HG03095 (cell line): ENCODE results near the gene ZMIZ1.

ENCODE experiments used
- ATAC-seq: cut with Tn5 transposase; IDR thresholded peaks from one replicate; pipeline ENCODE4 v1.9.1; 2021; ENCODE audit warnings: moderate library complexity; ENCODE audit not compliant: unreplicated experiment

The ZMIZ1 gene

DNA sequence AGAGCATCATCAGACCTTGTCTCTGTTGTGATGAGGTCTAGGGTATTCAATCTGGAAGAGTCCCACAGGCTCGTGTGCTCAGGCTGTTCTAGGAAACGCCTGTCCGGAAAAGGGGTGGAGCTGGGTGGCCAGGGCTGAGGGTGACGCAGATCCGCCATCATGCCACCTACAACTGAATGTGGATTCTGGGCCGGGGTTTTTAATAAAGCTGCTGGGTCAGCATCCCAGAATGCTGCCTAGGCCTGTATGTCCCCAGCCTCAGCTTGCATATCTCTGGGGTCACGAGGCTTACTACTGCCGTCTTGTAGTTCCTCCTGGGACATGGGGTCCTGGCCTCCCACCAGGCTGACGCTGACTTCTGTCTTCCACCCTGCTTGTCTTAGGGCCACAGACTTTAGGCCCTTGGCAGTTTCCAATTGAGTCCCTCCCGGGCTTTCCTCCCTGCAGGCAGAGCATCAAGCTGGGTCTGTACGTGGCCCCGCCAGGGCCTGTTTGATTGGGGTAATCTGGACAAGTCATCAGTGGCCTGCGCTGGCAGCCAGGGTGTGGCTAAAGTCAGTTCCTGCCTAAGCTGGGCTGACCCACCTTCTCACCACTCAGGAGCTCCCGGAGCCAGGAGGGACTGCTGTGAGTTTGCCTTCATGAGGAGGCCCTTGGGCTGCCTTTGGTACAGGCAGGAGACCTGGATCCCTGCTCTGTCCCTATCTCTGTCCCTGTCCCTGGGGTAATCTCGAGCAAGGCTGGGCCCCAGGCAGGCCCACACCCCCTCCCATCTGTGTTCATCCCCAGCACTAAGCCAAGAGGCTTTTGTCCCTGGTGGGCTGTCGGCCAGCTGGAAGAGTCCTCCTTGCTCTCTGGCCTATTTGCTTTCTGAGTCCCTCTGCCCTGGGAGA, 79.9 kb downstream of the ZMIZ1 start:
- no peak for ATAC-seq

- ATAC-seq = no peak
Measured at GRCh38 chr10:79149345-79149661, 80.5 kb downstream of the ZMIZ1 start.

GRCh38 chr10:79149662-79150443, 81.1 kb downstream of the ZMIZ1 start:
- no peak for ATAC-seq

GRCh38 chr10:79150444-79150754, 81.6 kb downstream of the ZMIZ1 start:
- ATAC-seq = no peak

DNA sequence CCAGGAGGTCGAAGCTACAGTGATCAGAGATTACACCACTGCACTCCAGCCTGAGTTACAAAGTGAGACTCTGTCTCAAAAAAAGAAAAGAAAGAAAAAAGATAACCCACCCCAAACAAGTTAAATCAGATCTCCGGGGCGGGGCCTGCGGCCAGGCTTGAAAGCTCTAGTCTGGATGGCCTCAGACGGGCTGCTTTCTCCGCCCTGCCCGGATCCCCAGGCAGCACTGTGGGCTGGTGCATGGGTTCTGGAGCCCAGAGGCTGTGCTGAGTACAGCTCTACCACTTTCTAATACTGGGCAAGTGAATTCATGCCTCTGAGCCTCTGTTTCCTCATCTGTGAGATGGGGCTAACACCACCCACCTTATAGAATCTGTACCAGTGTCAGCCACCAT, 83.7 kb downstream of the ZMIZ1 start:
- ATAC-seq = no peak

DNA sequence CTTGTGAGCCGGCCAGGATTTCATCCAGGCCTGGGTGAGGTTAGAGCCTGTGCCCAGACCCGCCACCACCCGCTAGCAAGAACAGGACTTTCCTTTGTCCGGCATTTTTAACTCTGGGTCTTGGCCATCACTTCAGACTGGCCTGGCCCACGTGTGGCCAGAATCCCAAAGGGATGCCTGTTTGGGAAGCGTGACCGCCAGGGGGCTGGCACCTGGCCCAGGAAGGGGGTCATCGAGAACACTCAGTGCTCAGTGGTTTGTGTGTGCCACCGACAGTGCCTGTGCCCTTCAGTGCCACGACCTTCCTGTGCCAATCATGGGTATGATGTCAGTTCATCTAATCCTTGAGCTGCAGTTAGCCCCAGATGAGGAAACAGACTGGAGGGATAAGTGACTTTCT, 85.0 kb downstream of the ZMIZ1 start:
- ATAC-seq = no peak

DNA sequence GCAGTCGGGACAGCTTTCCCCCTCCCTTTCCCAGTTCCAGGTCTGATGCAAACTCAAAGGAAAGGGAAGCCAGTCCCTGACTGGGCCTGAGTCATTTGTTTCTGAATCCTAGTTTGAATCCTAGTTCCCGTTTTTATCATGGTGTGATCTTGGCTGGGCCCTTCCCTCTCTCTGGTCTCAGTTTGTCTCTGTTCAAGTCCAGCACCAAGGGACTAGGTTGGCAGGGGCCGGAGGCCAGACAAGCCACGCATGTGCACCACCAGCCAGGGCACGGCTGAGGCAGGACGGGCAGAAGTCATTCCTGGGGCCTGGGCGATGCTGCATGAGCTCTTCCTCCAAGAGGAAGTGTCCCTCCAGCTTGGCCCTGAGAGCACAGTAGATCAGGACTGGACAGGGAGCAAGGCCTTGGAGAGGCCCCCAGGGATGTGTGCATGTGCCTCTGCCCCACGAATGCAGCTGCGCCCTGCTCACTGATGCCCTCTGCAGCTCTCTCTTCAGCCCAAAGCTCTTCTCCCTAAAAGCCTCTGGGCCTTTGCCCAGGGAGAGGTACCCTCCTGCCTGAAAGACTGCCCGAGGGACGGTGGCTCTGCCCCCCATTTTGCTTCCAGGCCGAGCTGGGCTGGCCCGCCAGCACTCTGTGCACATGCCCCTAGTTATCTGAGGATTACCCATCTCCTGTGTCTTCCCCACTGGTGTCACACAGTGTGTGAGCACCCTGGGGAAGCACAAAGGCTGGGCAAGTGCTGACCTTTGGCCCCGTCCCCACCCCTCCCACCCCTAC, 86.7 kb downstream of the ZMIZ1 start:
- ATAC-seq = no peak

GRCh38 chr10:79156334-79157274, 87.8 kb downstream of the ZMIZ1 start:
- no peak for ATAC-seq

DNA sequence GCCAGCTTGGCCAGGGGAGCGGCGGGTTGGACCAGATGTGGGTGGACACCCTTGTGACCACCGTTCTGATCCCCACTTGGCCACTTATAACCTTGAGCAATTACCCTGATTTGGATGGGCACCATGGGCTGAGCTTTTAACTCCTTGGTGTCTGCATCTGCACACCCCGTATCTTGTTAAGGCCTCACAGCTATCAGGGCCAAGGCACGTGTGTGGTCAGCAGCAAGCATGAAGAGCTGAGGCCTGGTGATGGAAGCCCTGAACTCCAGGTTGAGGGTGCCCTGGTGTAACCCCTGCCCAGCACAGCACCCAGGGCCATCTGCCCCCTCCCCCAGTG, 89.2 kb downstream of the ZMIZ1 start:
- ATAC-seq = no peak

DNA sequence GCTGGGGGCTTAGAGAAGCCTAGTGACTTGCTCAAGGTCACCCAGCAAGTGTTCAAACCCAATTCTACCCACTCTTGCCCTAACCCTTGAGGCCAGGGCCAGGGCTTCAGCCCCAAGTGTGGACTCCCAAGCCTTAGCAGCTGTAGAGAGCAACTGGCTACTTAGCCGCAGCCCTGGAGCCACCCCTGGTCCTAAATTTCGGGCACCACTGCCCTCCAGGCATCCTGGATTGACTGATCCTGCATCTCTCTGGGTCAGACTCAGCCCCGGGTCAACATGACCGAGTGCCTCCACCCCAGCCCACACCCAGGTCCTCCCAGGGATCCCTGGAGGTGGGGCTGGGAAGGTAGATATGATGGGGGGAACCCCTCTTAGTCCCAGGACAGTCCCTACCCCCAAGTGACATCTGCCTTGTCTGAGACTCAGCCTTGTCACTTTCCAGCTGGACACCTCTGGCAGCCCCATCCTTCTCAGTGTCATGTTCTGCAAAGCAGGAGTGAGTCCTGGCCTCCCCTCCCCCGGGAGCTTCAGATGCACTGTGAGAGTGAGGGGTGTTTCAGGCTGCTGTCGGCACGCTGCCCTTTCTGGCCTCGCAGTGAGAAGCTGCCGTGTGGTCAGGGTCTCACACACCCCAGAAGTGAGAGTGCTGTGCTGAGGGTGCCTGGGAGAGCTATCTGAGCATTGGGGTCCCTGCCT, 89.8 kb downstream of the ZMIZ1 start:
- ATAC-seq = no peak

- ATAC-seq = no peak
Measured at GRCh38 chr10:79159141-79159651, 90.4 kb downstream of the ZMIZ1 start.

DNA sequence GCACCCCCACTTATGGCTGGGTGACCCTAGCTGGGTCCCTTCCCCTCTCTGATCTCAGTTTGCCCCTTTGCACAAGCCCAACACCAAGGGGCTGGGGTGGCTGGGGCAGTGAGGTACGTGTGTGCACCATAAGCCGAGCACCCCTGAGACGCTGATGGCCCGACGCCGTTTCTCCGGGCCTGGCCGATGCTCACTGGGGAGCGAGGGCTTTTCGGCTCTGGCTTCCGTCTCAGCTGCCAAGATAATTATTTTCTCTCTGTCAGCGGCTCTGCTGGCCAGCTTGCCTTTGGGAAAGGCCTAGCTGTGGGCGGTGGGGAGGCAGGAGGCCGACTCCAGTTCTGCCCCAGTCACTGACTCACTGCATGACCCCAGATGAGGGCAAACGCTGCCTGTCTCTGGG, 91.0 kb downstream of the ZMIZ1 start:
- ATAC-seq = no peak

DNA sequence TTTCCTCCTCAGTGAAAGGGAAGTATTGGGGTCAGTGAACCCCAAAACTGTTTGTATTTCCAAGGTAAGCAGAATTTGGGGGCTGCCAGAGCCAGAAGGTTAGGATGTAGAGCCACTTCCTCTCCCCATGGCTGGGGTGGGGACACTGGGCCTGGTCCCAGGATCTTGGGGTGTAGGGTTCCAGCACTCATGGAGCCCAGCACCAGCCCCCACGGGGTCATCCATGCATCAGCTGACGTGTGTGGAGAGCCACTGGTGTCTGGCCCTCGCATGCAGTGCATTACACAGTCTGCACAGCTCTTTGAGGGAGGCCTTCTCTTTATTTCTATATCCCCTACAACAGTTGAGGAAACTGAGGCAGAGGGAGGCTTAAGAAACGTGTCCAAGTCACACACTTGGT, 91.4 kb downstream of the ZMIZ1 start:
- ATAC-seq = no peak

GRCh38 chr10:79161557-79161956, 92.8 kb downstream of the ZMIZ1 start:
- no peak for ATAC-seq

GRCh38 chr10:79162022-79162421, 93.3 kb downstream of the ZMIZ1 start:
- no peak for ATAC-seq

DNA sequence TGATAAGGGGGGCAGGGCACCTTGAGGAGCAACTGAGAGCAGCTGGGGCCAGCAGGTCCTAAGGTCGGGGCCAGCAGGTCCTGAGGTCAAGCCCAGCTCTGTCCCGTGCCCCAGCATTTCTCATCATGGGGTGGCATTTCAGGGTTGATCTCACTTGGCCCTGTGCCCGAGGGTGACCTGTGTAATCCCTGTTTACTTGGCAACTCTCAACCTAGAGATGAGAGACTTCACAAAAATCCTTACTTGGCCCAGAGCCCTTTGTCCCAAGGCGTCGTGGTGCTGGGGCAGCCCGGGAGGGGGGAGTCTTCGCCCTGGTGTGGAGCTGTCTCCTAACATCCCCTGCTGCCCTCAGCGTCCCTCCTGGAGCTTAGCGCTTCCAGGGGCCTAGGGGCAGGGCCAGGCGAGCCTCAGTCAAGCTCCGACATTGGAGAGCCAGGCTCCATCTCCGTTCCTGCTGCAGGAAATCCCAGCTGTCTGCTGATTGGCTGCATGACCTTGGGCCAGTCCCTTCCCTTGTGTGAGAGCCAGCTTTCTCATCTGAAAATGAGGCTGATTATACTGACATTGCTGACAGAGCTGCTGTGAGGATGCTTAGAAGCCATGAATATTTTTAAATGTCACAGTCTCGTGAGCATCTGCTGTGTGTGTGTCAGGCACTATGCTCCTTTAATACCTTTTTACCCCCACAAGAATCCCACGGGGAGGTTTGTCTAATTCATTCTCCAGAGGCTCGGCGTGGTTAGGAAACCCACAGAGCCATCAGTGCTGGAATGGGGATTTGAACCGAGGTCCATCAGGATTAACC, 94.3 kb downstream of the ZMIZ1 start:
- ATAC-seq = no peak

DNA sequence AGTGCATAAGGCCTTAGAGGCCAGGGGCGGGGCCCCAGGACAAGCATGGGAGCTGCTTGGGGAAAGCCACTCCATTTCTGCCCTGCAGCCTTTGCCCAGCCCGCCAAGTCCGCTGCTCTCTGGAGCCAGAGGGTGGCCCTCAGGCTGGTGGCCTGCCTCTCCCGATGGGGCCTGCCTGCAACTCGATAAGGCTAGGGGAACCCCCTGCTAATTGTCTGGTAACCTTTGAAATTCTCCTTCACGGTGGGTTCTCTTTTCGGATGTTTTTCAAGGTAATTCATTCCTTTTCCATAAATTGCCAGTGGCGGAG, 94.9 kb downstream of the ZMIZ1 start:
- ATAC-seq = no peak

- no peak for ATAC-seq
Measured at GRCh38 chr10:79164075-79164474, 95.3 kb downstream of the ZMIZ1 start.

- no peak for ATAC-seq
Measured at GRCh38 chr10:79165070-79165778, 96.5 kb downstream of the ZMIZ1 start.
